Tibial nerve (tissue), 4 donors: ENCODE data around the gene IRX1.

Experiments used
- EP300 ChIP-seq, 2 donors: sonication (generic); formaldehyde crosslinking; IDR thresholded peaks; one replicate each; pipeline ENCODE4 v1.6.1; 2017; ENCODE audit warnings: antibody characterized with exemption in 2 of 2, mild to moderate bottlenecking in 1 of 2
- POLR2A ChIP-seq, 2 donors: fragments of 450-650 bp; IDR thresholded peaks; one replicate each; pipeline ENCODE4 v1.6.1; 2017; ENCODE audit warnings: antibody characterized with exemption in 2 of 2, mild to moderate bottlenecking in 2 of 2, moderate library complexity in 2 of 2
- TF ChIP-seq, protein P1 (sequence below), 5 experiments: fragments of 200-600 bp in 3 of 5; fragments of 450-650 bp in 2 of 5; sonication (generic) in 3 of 5; IDR thresholded peaks; one replicate each; pipeline ENCODE4 v1.5.1; 2016 to 2019; ENCODE audit warnings: antibody characterized with exemption in 5 of 5, mild to moderate bottlenecking in 3 of 5, moderate library complexity in 2 of 5

DNA sequence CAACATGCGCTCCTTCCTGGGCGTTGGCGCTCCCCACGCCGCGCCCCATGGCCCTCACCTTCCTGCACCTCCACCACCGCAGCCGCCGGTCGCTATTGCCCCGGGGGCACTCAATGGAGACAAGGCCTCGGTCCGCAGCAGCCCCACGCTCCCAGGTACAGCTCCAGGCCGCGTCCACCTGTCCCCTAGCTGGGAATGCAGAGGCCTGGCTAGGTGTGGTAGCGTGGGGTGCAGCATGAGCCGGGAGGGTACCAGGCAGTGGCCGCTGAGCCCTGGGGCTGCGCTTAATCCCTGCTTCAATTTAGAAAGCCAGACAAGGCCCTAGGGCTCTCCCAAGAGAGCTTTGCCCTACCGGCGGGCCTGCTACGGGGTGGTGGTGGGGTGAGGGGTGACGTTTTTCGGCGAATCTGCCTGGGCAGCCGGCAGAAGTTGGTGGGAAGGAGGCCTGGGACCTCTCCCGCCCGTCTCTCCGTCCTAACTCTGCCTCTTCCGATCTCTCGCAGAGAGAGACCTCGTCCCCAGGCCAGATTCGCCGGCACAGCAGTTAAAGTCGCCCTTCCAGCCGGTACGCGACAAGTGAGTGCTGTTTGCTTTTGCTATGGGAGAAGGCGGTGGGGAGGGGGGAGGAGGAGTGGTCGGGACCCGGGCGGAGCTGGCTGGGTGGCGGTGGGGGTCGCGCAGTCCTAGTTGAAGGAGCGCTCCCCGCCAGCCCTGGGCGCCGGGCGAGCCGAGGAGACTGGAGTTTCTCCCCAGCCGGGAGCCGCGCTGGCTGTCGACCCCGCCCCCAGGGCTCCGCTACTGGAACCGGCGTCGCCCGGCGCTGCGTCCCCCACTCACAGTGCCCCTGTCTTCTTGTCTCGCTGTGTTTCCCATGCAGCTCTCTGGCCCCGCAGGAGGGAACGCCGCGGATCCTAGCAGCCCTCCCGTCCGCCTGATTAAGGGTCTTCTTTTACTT, 4.8 kb downstream of the IRX1 start:
- TF ChIP-seq, protein P1, sequence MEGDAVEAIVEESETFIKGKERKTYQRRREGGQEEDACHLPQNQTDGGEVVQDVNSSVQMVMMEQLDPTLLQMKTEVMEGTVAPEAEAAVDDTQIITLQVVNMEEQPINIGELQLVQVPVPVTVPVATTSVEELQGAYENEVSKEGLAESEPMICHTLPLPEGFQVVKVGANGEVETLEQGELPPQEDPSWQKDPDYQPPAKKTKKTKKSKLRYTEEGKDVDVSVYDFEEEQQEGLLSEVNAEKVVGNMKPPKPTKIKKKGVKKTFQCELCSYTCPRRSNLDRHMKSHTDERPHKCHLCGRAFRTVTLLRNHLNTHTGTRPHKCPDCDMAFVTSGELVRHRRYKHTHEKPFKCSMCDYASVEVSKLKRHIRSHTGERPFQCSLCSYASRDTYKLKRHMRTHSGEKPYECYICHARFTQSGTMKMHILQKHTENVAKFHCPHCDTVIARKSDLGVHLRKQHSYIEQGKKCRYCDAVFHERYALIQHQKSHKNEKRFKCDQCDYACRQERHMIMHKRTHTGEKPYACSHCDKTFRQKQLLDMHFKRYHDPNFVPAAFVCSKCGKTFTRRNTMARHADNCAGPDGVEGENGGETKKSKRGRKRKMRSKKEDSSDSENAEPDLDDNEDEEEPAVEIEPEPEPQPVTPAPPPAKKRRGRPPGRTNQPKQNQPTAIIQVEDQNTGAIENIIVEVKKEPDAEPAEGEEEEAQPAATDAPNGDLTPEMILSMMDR (IDR thresholded peaks at IDR 0.05), result no peak
- TF ChIP-seq POLR2A (IDR thresholded peaks at IDR 0.05) (no peak), EP300 (IDR thresholded peaks at IDR 0.05) (no peak)
